Thyroid gland (tissue), 4 donors: Measurements from ENCODE around the gene ABCC8. TPM values are rescaled to one million over a fixed set of nuclear protein-coding genes. Genes with fewer than 3 reads are reported as not detected.

Source experiments
- DNase-seq, 2 donors: peaks; one replicate each; pipeline ENCODE4 v3.0.0-alpha.2; 2019
- H3K27ac ChIP-seq, 3 donors: fragments of 200-600 bp; sonication (generic); 1 replicate in 2 of 3; 2 replicates in 1 of 3; pipeline ENCODE4 v1.5.1; 2016 to 2019; ENCODE audit warnings: mild to moderate bottlenecking in 1 of 3, moderate library complexity in 1 of 3
- H3K27me3 ChIP-seq: fragments of 200-600 bp; sonication (generic); one replicate; pipeline ENCODE4 v1.5.1; 2019
- H3K36me3 ChIP-seq, 2 donors: fragments of 200-600 bp; sonication (generic); one replicate each; pipeline ENCODE4 v1.5.1; 2016 to 2019
- H3K4me1 ChIP-seq, 2 donors: fragments of 200-600 bp; sonication (generic); one replicate each; pipeline ENCODE4 v1.5.1; 2017 to 2019
- H3K4me3 ChIP-seq, 3 donors: fragments of 200-600 bp; sonication (generic); replicated peaks in 1 of 3; 1 replicate in 2 of 3; 2 replicates in 1 of 3; pipeline ENCODE4 v1.5.1; 2016; ENCODE audit warnings: mild to moderate bottlenecking in 1 of 3
- H3K9me3 ChIP-seq: fragments of 200-600 bp; sonication (generic); one replicate; pipeline ENCODE4 v1.5.1; 2017
- POLR2A ChIP-seq, 2 donors: fragments of 450-650 bp; IDR thresholded peaks; one replicate each; pipeline ENCODE4 v1.6.1; 2017; ENCODE audit warnings: antibody characterized with exemption in 2 of 2, mild to moderate bottlenecking in 2 of 2, moderate library complexity in 1 of 2
- WGBS, 2 donors: methylation state at CpG; one replicate each; pipeline ENCODE4 v1.1.5; 2017; 5-methylcytosine and 5-hydroxymethylcytosine counted together
- intact Hi-C: fragments of 100-400 bp; cut with DNase I; formaldehyde crosslinking; loops from one replicate; pipeline ENCODE4 v1.15.1; 2023
- total RNA-seq, 4 donors: library from RNA; depleted of rRNA; stranded (reverse); fragments of >200 nt; gene quantifications; one replicate each; pipeline ENCODE4 v1.2.3, GENCODE V29; 2016
- TF ChIP-seq, protein P1 (sequence below), 6 experiments: fragments of 200-600 bp in 3 of 6; fragments of 450-650 bp in 3 of 6; sonication (generic) in 3 of 6; IDR thresholded peaks; one replicate each; pipeline ENCODE4 v1.5.1; 2016 to 2019; ENCODE audit warnings: antibody characterized with exemption in 6 of 6, mild to moderate bottlenecking in 2 of 6, inconsistent platforms in 1 of 6, moderate library complexity in 1 of 6

Gene ABCC8
- total RNA-seq, 4 donors from 2014 or later, result 10.9 to 19.1 (median 15.1) TPM

DNA sequence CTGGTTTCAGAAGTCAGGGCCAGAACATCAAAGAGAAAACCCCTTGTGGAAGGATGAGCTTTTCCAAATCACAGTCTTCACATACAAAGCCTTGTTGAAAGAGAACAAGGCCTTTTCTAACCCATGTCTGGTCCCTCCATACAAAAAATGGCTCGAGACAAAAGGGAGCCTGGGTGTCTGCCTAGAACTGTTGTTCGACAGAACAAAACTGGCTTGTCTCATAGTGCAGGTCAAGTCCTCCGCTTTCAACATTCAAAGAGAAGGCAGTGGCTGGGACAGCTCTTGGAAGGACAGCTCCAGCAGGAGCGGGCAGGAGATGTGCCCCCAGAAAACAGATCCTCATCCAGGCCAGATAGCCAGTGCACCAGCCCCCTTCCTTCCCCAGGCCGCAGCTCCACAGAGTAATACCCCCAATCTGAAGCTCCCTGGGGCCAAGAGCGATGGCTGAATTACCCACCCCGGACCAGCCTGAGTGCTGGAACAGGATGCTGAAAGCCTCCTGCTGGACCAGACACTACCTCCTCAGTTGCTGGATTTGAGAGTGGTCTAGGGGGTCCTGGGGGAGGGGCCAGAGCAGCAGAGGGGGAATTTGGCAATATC, 40.0 kb upstream of the ABCC8 start:
- no peak for DNase-seq
- Histone ChIP-seq H3K4me1 (no peaks in the 10 kb centered on the region), H3K4me3 (no peak overlapping the region), H3K9me3 (no peaks in the 10 kb centered on the region), H3K27me3 (no peaks in the 10 kb centered on the region), H3K36me3 (no peaks in the 10 kb centered on the region), H3K27ac (no peak overlapping the region)
- WGBS, 2 donors, result 96 to 97% methylated on average over 7 of the region's 7 CpGs
- intact Hi-C loops, result no loop called here
- TF ChIP-seq, protein P1, sequence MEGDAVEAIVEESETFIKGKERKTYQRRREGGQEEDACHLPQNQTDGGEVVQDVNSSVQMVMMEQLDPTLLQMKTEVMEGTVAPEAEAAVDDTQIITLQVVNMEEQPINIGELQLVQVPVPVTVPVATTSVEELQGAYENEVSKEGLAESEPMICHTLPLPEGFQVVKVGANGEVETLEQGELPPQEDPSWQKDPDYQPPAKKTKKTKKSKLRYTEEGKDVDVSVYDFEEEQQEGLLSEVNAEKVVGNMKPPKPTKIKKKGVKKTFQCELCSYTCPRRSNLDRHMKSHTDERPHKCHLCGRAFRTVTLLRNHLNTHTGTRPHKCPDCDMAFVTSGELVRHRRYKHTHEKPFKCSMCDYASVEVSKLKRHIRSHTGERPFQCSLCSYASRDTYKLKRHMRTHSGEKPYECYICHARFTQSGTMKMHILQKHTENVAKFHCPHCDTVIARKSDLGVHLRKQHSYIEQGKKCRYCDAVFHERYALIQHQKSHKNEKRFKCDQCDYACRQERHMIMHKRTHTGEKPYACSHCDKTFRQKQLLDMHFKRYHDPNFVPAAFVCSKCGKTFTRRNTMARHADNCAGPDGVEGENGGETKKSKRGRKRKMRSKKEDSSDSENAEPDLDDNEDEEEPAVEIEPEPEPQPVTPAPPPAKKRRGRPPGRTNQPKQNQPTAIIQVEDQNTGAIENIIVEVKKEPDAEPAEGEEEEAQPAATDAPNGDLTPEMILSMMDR (IDR thresholded peaks at IDR 0.05), result no peak
- no peak for TF ChIP-seq POLR2A (IDR thresholded peaks at IDR 0.05)

DNA sequence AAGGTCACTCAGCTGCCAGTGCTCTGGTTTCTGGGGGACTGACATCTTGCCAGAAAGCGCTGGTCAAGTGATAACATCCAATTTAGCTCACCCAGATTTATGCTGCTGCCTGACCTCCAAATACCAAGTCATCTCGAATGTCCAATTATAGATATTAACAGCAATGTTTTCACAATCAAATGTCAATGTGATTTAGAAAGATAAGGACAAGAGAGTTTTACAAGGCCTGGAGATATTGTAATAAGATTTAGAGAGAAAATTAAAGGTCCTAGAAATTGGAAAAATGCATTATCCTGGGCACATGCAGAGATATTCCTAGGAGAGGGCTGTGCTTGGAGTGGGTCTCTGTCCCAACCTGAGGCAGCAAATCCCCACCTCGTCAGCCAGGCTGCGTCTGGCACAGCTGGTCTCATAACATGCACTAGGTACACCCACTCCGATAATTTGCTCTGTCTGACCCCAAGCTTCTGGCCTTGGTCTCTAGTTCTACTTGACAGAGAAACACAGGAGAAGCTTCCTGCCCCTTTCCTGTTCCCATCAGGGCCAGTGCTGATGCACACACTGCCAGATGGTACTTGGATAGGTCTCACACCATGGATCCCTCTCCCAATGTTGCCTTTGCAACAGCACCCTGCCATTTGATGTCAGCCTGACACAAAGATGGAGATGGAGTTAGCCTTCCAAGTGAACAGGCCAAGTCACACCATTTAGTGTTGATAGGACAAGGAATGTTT, 39.0 kb upstream of the ABCC8 start:
- 79 to 87% methylated on average over 5 of the region's 5 CpGs for WGBS, 2 donors
- peaks cover 0 to 3% of the 10 kb centered on the region in 2 donors for H3K4me1 ChIP-seq
- no peak overlapping the region for H3K27ac ChIP-seq
- H3K27me3 ChIP-seq, result no peaks in the 10 kb centered on the region
- no peak overlapping the region for H3K4me3 ChIP-seq
- no peaks in the 10 kb centered on the region for H3K9me3 ChIP-seq
- TF ChIP-seq, protein P1 (IDR thresholded peaks at IDR 0.05), result no peak
- no peak for TF ChIP-seq POLR2A (IDR thresholded peaks at IDR 0.05)
- H3K36me3 ChIP-seq, result no peaks in the 10 kb centered on the region
- intact Hi-C loops, result no loop called here
- DNase-seq, result no peak

DNA sequence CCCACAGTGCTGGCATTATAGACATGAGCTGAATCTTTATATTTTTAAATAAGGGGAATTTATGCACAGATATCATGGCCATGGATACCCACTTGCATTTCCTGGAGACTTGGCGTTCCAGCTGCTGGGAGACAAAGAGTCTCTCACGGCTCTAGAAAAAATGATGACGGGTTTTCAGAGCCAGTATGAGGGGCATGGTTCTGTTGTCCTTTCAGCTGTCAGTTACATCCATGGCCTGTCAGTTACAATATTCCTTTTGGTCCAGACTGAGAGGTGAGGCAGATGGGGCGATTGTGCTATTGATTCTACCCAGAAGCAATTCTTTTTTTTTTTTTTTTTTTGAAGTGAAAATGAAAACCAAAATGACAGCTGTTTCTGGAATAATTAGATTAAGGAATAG, 37.8 kb upstream of the ABCC8 start:
- Histone ChIP-seq H3K27ac (no peak overlapping the region), H3K9me3 (no peaks in the 10 kb centered on the region), H3K36me3 (no peaks in the 10 kb centered on the region), H3K4me3 (no peak overlapping the region), H3K27me3 (no peaks in the 10 kb centered on the region), H3K4me1 (peaks cover 0 to 10% of the 10 kb centered on the region in 2 donors)
- DNase-seq, result no peak
- intact Hi-C loops, result no loop called here
- TF ChIP-seq POLR2A (IDR thresholded peaks at IDR 0.05), result no peak
- TF ChIP-seq, protein P1 (IDR thresholded peaks at IDR 0.05), result no peak
- WGBS, 2 donors, result 86 to 94% methylated on average over 4 of the region's 4 CpGs

DNA sequence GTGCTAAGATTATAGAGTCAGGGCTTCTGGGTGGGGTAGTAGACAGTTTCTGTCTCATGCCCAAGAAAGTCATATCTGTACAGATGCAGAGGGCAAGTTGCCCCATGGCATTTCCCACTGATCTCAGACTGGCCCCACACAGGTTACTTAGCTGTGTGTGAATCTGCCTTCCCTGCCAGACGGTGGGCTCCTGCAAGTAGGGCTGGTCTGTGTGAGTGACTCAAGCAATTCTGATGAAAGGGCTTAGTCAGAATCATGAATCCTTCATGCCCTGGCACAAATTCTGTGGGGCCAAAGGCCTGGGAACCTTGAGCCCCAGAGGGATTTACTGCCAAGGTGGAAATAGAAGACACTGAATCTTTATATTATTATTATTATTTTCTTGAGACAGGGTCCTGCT, 37.2 kb upstream of the ABCC8 start:
- no peaks in the 10 kb centered on the region for H3K36me3 ChIP-seq
- H3K4me1 ChIP-seq, result peaks cover 0 to 10% of the 10 kb centered on the region in 2 donors
- no peaks in the 10 kb centered on the region for H3K9me3 ChIP-seq
- H3K27me3 ChIP-seq, result no peaks in the 10 kb centered on the region
- H3K27ac ChIP-seq, result no peak overlapping the region
- 89 to 94% methylated on average over 1 of the region's 1 CpG for WGBS, 2 donors
- no peak for DNase-seq
- intact Hi-C loops, result no loop called here
- H3K4me3 ChIP-seq, result no peak overlapping the region
- TF ChIP-seq, protein P1 (IDR thresholded peaks at IDR 0.05), result no peak
- no peak for TF ChIP-seq POLR2A (IDR thresholded peaks at IDR 0.05)

DNA sequence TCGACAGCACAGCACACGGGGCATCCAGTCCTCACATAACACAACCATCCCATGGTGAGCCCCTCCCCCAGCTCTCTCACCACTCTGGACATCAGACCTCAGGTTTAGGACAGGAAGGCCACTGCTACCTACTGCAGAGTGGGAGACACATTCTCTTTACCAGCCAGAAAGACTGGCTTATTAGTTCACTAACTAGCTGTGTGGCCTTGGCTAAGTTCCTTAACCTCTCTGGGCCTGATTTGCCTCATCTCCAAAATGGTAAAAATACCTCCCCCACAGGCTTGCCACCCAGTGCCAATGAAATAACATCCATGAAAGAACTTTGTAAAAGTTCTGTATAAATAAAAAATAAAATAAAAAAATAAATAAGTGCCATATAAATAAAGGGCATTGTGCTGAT, 35.5 kb upstream of the ABCC8 start:
- Histone ChIP-seq H3K4me3 (no peak overlapping the region), H3K4me1 (peaks cover 0 to 10% of the 10 kb centered on the region in 2 donors), H3K27me3 (no peaks in the 10 kb centered on the region), H3K27ac (no peak overlapping the region), H3K9me3 (no peaks in the 10 kb centered on the region), H3K36me3 (no peaks in the 10 kb centered on the region)
- intact Hi-C loops, result no loop called here
- no peak for DNase-seq
- 70 to 74% methylated on average over 2 of the region's 2 CpGs for whole genome bisulfite sequencing, 2 donors
- no peak for TF ChIP-seq POLR2A (IDR thresholded peaks at IDR 0.05)
- TF ChIP-seq, protein P1 (IDR thresholded peaks at IDR 0.05), result no peak
